ENCODE results near the gene SSH2. TPM values are rescaled to one million over a fixed set of nuclear protein-coding genes. Genes with fewer than 3 reads are reported as not detected.

The SSH2 gene
- polyA plus RNA-seq, 1 donor from 2014 or later = 16.6 TPM

- Histone ChIP-seq H3K9me3 (ENCODE audit: low read length) (no peaks in the 10 kb centered on the region), H4K20me1 (ENCODE audit: insufficient read depth) (no peaks in the 10 kb centered on the region), H3K4me3 (ENCODE audit: low read length) (no peak overlapping the region), H3K36me3 (ENCODE audit: insufficient read depth, low read length) (no peaks in the 10 kb centered on the region), H2AFZ (ENCODE audit: low read depth, low read length) (no peak overlapping the region), H3K27me3 (ENCODE audit: insufficient read depth, low read depth, low read length) (no peaks in the 10 kb centered on the region), H3K9ac (ENCODE audit: low read length) (no peak overlapping the region), H3K4me2 (ENCODE audit: low read length) (no peak overlapping the region), H3K27ac (ENCODE audit: low read length) (no peak overlapping the region), H3K79me2 (replicated peaks; ENCODE audit: insufficient read depth, low read length) (no peaks in the 10 kb centered on the region), H3F3A (ENCODE audit: insufficient read depth, low read length, poor library complexity, severe bottlenecking) (no peaks in the 10 kb centered on the region), H3K9me2 (ENCODE audit: insufficient read depth, low read length) (no peaks in the 10 kb centered on the region)
- no peak for TF ChIP-seq MXI1 (conservative IDR thresholded peaks at IDR 0.05; ENCODE audit: poor library complexity, severe bottlenecking)
- no peak for TF ChIP-seq REST (IDR thresholded peaks at IDR 0.05; ENCODE audit: borderline replicate concordance)
- no peak for TF ChIP-seq EZH2 (IDR thresholded peaks at IDR 0.05; ENCODE audit: borderline replicate concordance, insufficient read depth, low read length, poor library complexity, severe bottlenecking)
- no peak for TF ChIP-seq TAF1 (IDR thresholded peaks at IDR 0.05; ENCODE audit: low read depth)
- no peak for TF ChIP-seq EP300 (conservative IDR thresholded peaks at IDR 0.05; ENCODE audit: poor library complexity, severe bottlenecking)
- no peak for TF ChIP-seq POLR2AphosphoS5 (IDR thresholded peaks at IDR 0.05)
- TF ChIP-seq CTCF (IDR thresholded peaks at IDR 0.05; ENCODE audit: poor library complexity, severe bottlenecking) = no peak
- TF ChIP-seq RAD21 (conservative IDR thresholded peaks at IDR 0.05) = no peak
- no peak for TF ChIP-seq SMC3 (conservative IDR thresholded peaks at IDR 0.05; ENCODE audit: poor library complexity)
Measured at GRCh38 chr17:29835435-29836351, 94.3 kb downstream of the SSH2 start.

GRCh38 chr17:29833801-29834200 lies 96.2 kb downstream of the SSH2 start:
- H4K20me1 ChIP-seq (ENCODE audit: insufficient read depth) = no peaks in the 10 kb centered on the region
- no peaks in the 10 kb centered on the region for H3K27me3 ChIP-seq (ENCODE audit: insufficient read depth, low read depth, low read length)
- no peaks in the 10 kb centered on the region for H3K9me3 ChIP-seq (ENCODE audit: low read length)
- no peaks in the 10 kb centered on the region for H3F3A ChIP-seq (ENCODE audit: insufficient read depth, low read length, poor library complexity, severe bottlenecking)
- no peak overlapping the region for H3K4me2 ChIP-seq (ENCODE audit: low read length)
- H2AFZ ChIP-seq (ENCODE audit: low read depth, low read length) = no peak overlapping the region
- H3K9ac ChIP-seq (ENCODE audit: low read length) = no peak overlapping the region
- H3K79me2 ChIP-seq (replicated peaks; ENCODE audit: insufficient read depth, low read length) = no peaks in the 10 kb centered on the region
- H3K27ac ChIP-seq (ENCODE audit: low read length) = no peak overlapping the region
- TF ChIP-seq POLR2AphosphoS5 (IDR thresholded peaks at IDR 0.05) (no peak), EZH2 (IDR thresholded peaks at IDR 0.05; ENCODE audit: borderline replicate concordance, insufficient read depth, low read length, poor library complexity, severe bottlenecking) (no peak), REST (IDR thresholded peaks at IDR 0.05; ENCODE audit: borderline replicate concordance) (no peak), MXI1 (conservative IDR thresholded peaks at IDR 0.05; ENCODE audit: poor library complexity, severe bottlenecking) (no peak), EP300 (conservative IDR thresholded peaks at IDR 0.05; ENCODE audit: poor library complexity, severe bottlenecking) (no peak), SMC3 (conservative IDR thresholded peaks at IDR 0.05; ENCODE audit: poor library complexity) (no peak), TAF1 (IDR thresholded peaks at IDR 0.05; ENCODE audit: low read depth) (no peak), RAD21 (conservative IDR thresholded peaks at IDR 0.05) (no peak), CTCF (IDR thresholded peaks at IDR 0.05; ENCODE audit: poor library complexity, severe bottlenecking) (no peak)
- no peaks in the 10 kb centered on the region for H3K9me2 ChIP-seq (ENCODE audit: insufficient read depth, low read length)
- H3K4me3 ChIP-seq (ENCODE audit: low read length) = no peak overlapping the region
- H3K36me3 ChIP-seq (ENCODE audit: insufficient read depth, low read length) = no peaks in the 10 kb centered on the region

Data from neural cell (in vitro differentiated cells).